Subcutaneous adipose tissue (tissue), 4 donors: ENCODE measurements around the gene WDR93. TPM values are rescaled to one million over a fixed set of nuclear protein-coding genes. Genes with fewer than 3 reads are reported as not detected.

Source experiments
- CTCF ChIP-seq: fragments of 450-650 bp; IDR thresholded peaks from one replicate; pipeline ENCODE4 v1.5.1; 2016; ENCODE audit warnings: low read depth, mild to moderate bottlenecking, control low read depth, antibody characterized with exemption, moderate library complexity
- total RNA-seq, 4 donors: library from RNA; depleted of rRNA; stranded (reverse); fragments of >200 nt; gene quantifications; one replicate each; pipeline ENCODE4 v1.1.0, GENCODE V29; 2016

The WDR93 gene
- total RNA-seq, 4 donors from 2014 or later = 0.57 to 1.8 (median 0.85) TPM; not detected in 1

GRCh38 chr15:89675606-89676005, 15.0 kb upstream of the WDR93 start:
- TF ChIP-seq CTCF = no peak

DNA sequence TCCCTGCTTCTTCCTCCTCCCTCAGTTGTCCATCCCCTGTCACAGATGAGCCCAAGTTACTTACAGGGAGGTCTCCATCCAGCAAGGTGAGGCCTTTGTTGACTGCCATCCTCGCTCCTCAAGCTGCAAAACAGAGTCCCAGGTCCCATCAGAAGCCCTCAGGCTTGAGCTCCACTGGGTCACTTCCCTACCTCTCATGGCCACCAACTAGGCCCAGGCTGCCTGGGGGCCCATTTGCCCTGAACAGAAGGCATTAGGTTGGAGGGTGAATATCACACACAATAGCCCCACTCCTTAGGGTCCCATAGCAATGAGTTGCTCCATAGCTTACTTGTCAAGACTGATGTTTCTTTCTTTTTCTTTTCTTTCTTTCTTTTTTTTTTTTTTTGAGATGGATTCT, 13.2 kb upstream of the WDR93 start:
- no peak for TF ChIP-seq CTCF

GRCh38 chr15:89679212-89679611, 11.4 kb upstream of the WDR93 start, which contains the start of gene PLIN1:
PLIN1 (minus strand) TSS chr15:89679367; CDS start chr15:89677489, 1,878 bp downstream.
- no peak for TF ChIP-seq CTCF

- TF ChIP-seq CTCF = no peak
Observed at GRCh38 chr15:89680282-89680873, 10.2 kb upstream of the WDR93 start.

GRCh38 chr15:89681146-89681545, 9.5 kb upstream of the WDR93 start:
- no peak for TF ChIP-seq CTCF

GRCh38 chr15:89685995-89686394, 4.6 kb upstream of the WDR93 start:
- TF ChIP-seq CTCF = no peak

GRCh38 chr15:89686522-89686921, 4.1 kb upstream of the WDR93 start:
- no peak for TF ChIP-seq CTCF
